K562 (cell line): Measurements from ENCODE around the gene SLC35A4. TPM values are rescaled to one million over a fixed set of nuclear protein-coding genes. Genes with fewer than 3 reads are reported as not detected.

Experiments
- ATAC-seq: fragments of 200-7000 bp; cut with Tn5 transposase; 3 replicates; pipeline ENCODE4 v1.9.1; 2020; ENCODE audit warnings: moderate library complexity
- BruUV-seq: library from RNA; stranded (reverse); fragments of 400-500 nt; replicated peaks from 2 replicates; lab custom pipeline; 2021; lab: Mats Ljungman, UMichigan
- CTCF ChIA-PET: fragments of 300-600 bp; formaldehyde crosslinking; extraction: SDS; loops from one replicate; lab custom pipeline; 2021; ENCODE audit warnings: low intra/inter-chr PET ratio; lab: Yijun Ruan, JAX
- POLR2A ChIA-PET: fragments of 300-600, 350-650 bp; sonication (Branson Sonifier 250); formaldehyde crosslinking; extraction: SDS; loops from one replicate; lab custom pipeline; 2021; ENCODE audit warnings: antibody characterized with exemption, inconsistent platforms; lab: Yijun Ruan, JAX
- DNase-seq, 4 experiments: peaks; one replicate each; pipeline versions ENCODE4 v3.0.0 to v3.0.0-alpha.2; 2011 to 2018; ENCODE audit warnings: low spot score in 3 of 4, mixed read lengths in 3 of 4; ENCODE audit errors: extremely low read depth in 1 of 4
- FAIRE-seq: peaks from 2 replicates; lab custom pipeline; 2011; peaks lifted over from hg19 to GRCh38; lab: Jason Lieb, UNC
- H2AFZ ChIP-seq: 2 replicates; pipeline ENCODE4 v1.6.0; 2011; ENCODE audit warnings: low read depth, low read length, control low read depth, inconsistent platforms
- H3K27ac ChIP-seq: fragments of 200-600 bp; 3 replicates; pipeline ENCODE4 v1.8.0; 2011; ENCODE audit warnings: low read depth, mild to moderate bottlenecking, control low read depth, inconsistent platforms, low read length, moderate library complexity, mixed read lengths; ENCODE audit errors: extremely low read depth
- H3K27me3 ChIP-seq, 2 experiments: fragments of 300-600 bp in 1 of 2; 2 replicates in 1 of 2; 3 replicates in 1 of 2; pipeline versions ENCODE4 v1.6.0 to v1.8.0; 2011; ENCODE audit warnings: inconsistent platforms in 2 of 2, low read length in 2 of 2, mild to moderate bottlenecking in 1 of 2, mixed read lengths in 1 of 2, moderate library complexity in 1 of 2; ENCODE audit not compliant: control insufficient read depth in 2 of 2, insufficient read depth in 2 of 2
- H3K36me3 ChIP-seq: fragments of 300-600 bp; 3 replicates; pipeline ENCODE4 v1.8.0; 2011; ENCODE audit warnings: mild to moderate bottlenecking, low read length, inconsistent platforms; ENCODE audit not compliant: control insufficient read depth, insufficient read depth
- H3K4me1 ChIP-seq, 2 experiments: fragments of 200-600 bp in 1 of 2; replicated peaks in 1 of 2; 2 replicates in 1 of 2; 3 replicates in 1 of 2; pipeline versions ENCODE4 v1.5.1 to v1.8.0; 2011; ENCODE audit warnings: inconsistent platforms in 2 of 2, low read length in 2 of 2, mild to moderate bottlenecking in 1 of 2, mixed read lengths in 1 of 2, moderate library complexity in 1 of 2; ENCODE audit not compliant: control insufficient read depth in 2 of 2, insufficient read depth in 2 of 2
- H3K4me2 ChIP-seq: 2 replicates; pipeline ENCODE4 v1.6.1; 2011; ENCODE audit warnings: low read length, control low read depth, inconsistent platforms, mixed read lengths; ENCODE audit not compliant: insufficient read depth
- H3K4me3 ChIP-seq: fragments of 200-600 bp; sonication (generic), shearing (Covaris generic); 2 replicates; pipeline ENCODE4 v1.5.1; 2016; ENCODE audit warnings: control low read depth, inconsistent platforms
- H3K79me2 ChIP-seq: fragments of 200-600 bp; 3 replicates; pipeline ENCODE4 v1.8.0; 2011; ENCODE audit warnings: low read length, inconsistent platforms; ENCODE audit not compliant: control insufficient read depth, insufficient read depth
- H3K9ac ChIP-seq, 2 experiments: 2 replicates each; pipeline versions ENCODE4 v1.6.0 to v1.6.1; 2011; ENCODE audit warnings: low read depth in 2 of 2, low read length in 2 of 2, control low read depth in 1 of 2, inconsistent platforms in 1 of 2, mild to moderate bottlenecking in 1 of 2, mixed read lengths in 1 of 2; ENCODE audit not compliant: insufficient read depth in 1 of 2
- H3K9me1 ChIP-seq: one replicate; pipeline ENCODE4 v1.6.0; 2011; ENCODE audit warnings: inconsistent platforms, mild to moderate bottlenecking, low read length, moderate library complexity; ENCODE audit not compliant: control insufficient read depth, insufficient read depth
- H3K9me3 ChIP-seq: replicated peaks from 2 replicates; pipeline ENCODE4 v1.5.1; 2011; ENCODE audit warnings: low read depth, low read length, inconsistent platforms; ENCODE audit not compliant: control insufficient read depth, insufficient read depth
- H4K20me1 ChIP-seq: replicated peaks from 2 replicates; pipeline ENCODE4 v1.6.1; 2011; ENCODE audit warnings: low read length, inconsistent platforms, mixed read lengths; ENCODE audit not compliant: control insufficient read depth, insufficient read depth
- BCOR ChIP-seq: fragments of 450-650 bp; IDR thresholded peaks from 2 replicates; pipeline ENCODE4 v1.6.1; 2016
- BRD9 ChIP-seq: fragments of 450-650 bp; IDR thresholded peaks from 2 replicates; pipeline ENCODE4 v1.6.1; 2018; ENCODE audit warnings: low read depth; ENCODE audit not compliant: partially characterized antibody
- CREB3L1 ChIP-seq: fragments of 450-650 bp; IDR thresholded peaks from 2 replicates; pipeline ENCODE4 v1.6.1; 2014; ENCODE audit warnings: low read depth, mild to moderate bottlenecking, moderate library complexity, borderline replicate concordance
- CXXC5 ChIP-seq: fragments of 250-450 bp; sonication (Bioruptor Pico); IDR thresholded peaks from 2 replicates; pipeline ENCODE4 v1.8.0; 2022; ENCODE audit warnings: inconsistent platforms, mild to moderate bottlenecking, moderate library complexity
- ESRRA ChIP-seq: fragments of 450-650 bp; IDR thresholded peaks from 2 replicates; pipeline ENCODE4 v1.6.1; 2014; ENCODE audit warnings: low read depth, mild to moderate bottlenecking, moderate library complexity, borderline replicate concordance
- KAT8 ChIP-seq: fragments of 450-650 bp; IDR thresholded peaks from 2 replicates; pipeline ENCODE4 v1.6.1; 2016; ENCODE audit warnings: low read depth, mild to moderate bottlenecking
- MAFK ChIP-seq: IDR thresholded peaks from 2 replicates; pipeline ENCODE4 v1.6.1; 2011; ENCODE audit warnings: low read length, improper control_type of control experiment
- NBN ChIP-seq: fragments of 450-650 bp; IDR thresholded peaks from 2 replicates; pipeline ENCODE4 v1.6.1; 2016; ENCODE audit warnings: low read depth, mild to moderate bottlenecking
- NUFIP1 ChIP-seq: fragments of 450-650 bp; IDR thresholded peaks from 2 replicates; pipeline ENCODE4 v1.6.1; 2018; ENCODE audit not compliant: partially characterized antibody
- RUNX1 ChIP-seq: sonication (generic); IDR thresholded peaks from 2 replicates; pipeline ENCODE4 v1.6.1; 2016; ENCODE audit warnings: antibody characterized with exemption, low read depth
- SMAD2 ChIP-seq: fragments of 150-350 bp; IDR thresholded peaks from 2 replicates; pipeline ENCODE4 v1.6.1; 2014; ENCODE audit warnings: low read depth, mild to moderate bottlenecking, low read length
- TEAD1 ChIP-seq, 2 experiments: fragments of 450-650 bp in 1 of 2; sonication (generic) in 1 of 2; formaldehyde crosslinking; IDR thresholded peaks; 2 replicates each; pipeline versions ENCODE4 v1.4.0 to v1.8.0; 2020 to 2022; ENCODE audit warnings: mild to moderate bottlenecking in 2 of 2, missing genetic modification reagents in 1 of 2
- ZFPM2 ChIP-seq: fragments of 250-450 bp; sonication (Bioruptor Pico); IDR thresholded peaks from 2 replicates; pipeline ENCODE4 v1.5.1; 2022; ENCODE audit warnings: mild to moderate bottlenecking
- ZNF134 ChIP-seq: fragments of 250-450 bp; sonication (Bioruptor Pico); conservative IDR thresholded peaks from 2 replicates; pipeline ENCODE4 v1.4.0; 2020
- ZNF280A ChIP-seq: fragments of 450-650 bp; IDR thresholded peaks from 2 replicates; pipeline ENCODE4 v1.6.1; 2018; ENCODE audit warnings: mild to moderate bottlenecking, low read depth; ENCODE audit not compliant: partially characterized antibody
- ZNF280B ChIP-seq: fragments of 250-450 bp; sonication (Bioruptor Pico); IDR thresholded peaks from 2 replicates; pipeline ENCODE4 v1.5.1; 2021; ENCODE audit warnings: mild to moderate bottlenecking
- in situ Hi-C: fragments of 300-500 bp; cut with MboI; formaldehyde crosslinking; loops from 4 replicates; pipeline ENCODE4 v1.15.0; 2018; ENCODE audit warnings: inconsistent platforms, mixed read lengths
- intact Hi-C: fragments of 100-400 bp; cut with micrococcal nuclease; formaldehyde crosslinking; loops from 2 replicates; pipeline ENCODE4 v1.14.2; 2022
- polyA plus RNA-seq, 8 experiments: library from polyadenylated mRNA; depleted of rRNA in 4 of 8; stranded (reverse) in 5 of 8; unstranded in 3 of 8; fragments of >200 nt; fragmentation: Nextera tagmentation in 2 of 8; fragmentation: Illumina TruSeq in 1 of 8; extraction: Ambion mirVana in 2 of 8; extraction: Trizol in 1 of 8; gene quantifications; 2 replicates each; pipeline versions ENCODE4 v1.2.1 to v1.2.3, GENCODE V29; 2011 to 2014; ENCODE audit warnings: inconsistent platforms in 1 of 8, missing spikeins in 1 of 8
- total RNA-seq, 7 experiments: library from RNA; depleted of rRNA in 6 of 7; stranded (reverse); fragments of >200 nt in 6 of 7; fragmentation: Illumina TruSeq in 2 of 7; extraction: Trizol in 2 of 7; gene quantifications; 2 replicates each; pipeline versions ENCODE4 v1.2.1 to v1.2.3, GENCODE V29; 2011 to 2021; ENCODE audit warnings: low replicate concordance in 1 of 7

SLC35A4 gene
- total and polyA plus RNA-seq, 9 of the 15 experiments (the other 6 are each of a cell fraction or from before 2014, with no cell fraction given) = 21.8 to 171 (median 42.5) TPM

- no peak for TF ChIP-seq ZNF134 (CRISPR knock-in tag)
Measured at GRCh38 chr5:140607031-140607430, 42.4 kb downstream of the SLC35A4 start (continued).

- Histone ChIP-seq H3K79me2 (no peaks in the 10 kb centered on the region), H3K27ac (no peak overlapping the region), H3K4me2 (no peak overlapping the region), H3K9ac (no peak overlapping the region), H3K36me3 (no peaks in the 10 kb centered on the region), H3K9me3 (peaks cover 15% of the 10 kb centered on the region), H3K4me3 (no peak overlapping the region), H3K4me1 (peaks cover 7 to 8% of the 10 kb centered on the region in 2 experiments; a peak in 3 of 5 replicates), H3K27me3 (no peaks in the 10 kb centered on the region), H3K9me1 (no peaks in the 10 kb centered on the region), H2AFZ (no peak overlapping the region), H4K20me1 (no peaks in the 10 kb centered on the region)
- POLR2A ChIA-PET = no interaction called here
- intact Hi-C loops = no loop called here
- FAIRE-seq = no peak
- CTCF ChIA-PET = no interaction called here
- no peak for DNase-seq
- no TSS peak for BruUV-seq
- in situ Hi-C loops = no loop called here
- no peak for ATAC-seq
- TF ChIP-seq BCOR = no peak
- no peak for TF ChIP-seq ZFPM2 (CRISPR knock-in tag)
- no peak for TF ChIP-seq ESRRA
- TF ChIP-seq NBN = no peak
- TF ChIP-seq SMAD2 = no peak
- TF ChIP-seq CXXC5 (CRISPR knock-in tag) = no peak
- TF ChIP-seq ZNF280B (CRISPR knock-in tag) = no peak
- no peak for TF ChIP-seq NUFIP1
- no peak for TF ChIP-seq BRD9
- TF ChIP-seq MAFK = no peak
- no peak for TF ChIP-seq TEAD1 (CRISPR knock-in tag; IDR thresholded peaks at IDR 0.05)
- no peak for TF ChIP-seq ZNF280A
- TF ChIP-seq CREB3L1 = no peak
- TF ChIP-seq KAT8 = no peak
- TF ChIP-seq RUNX1 = no peak
Measured at GRCh38 chr5:140608722-140609121, 44.1 kb downstream of the SLC35A4 start.
